Gastroesophageal sphincter (tissue), 4 donors: ENCODE measurements around the gene IPO9. TPM values are rescaled to one million over a fixed set of nuclear protein-coding genes. Genes with fewer than 3 reads are reported as not detected.
"Not testable (repeated sequence)": the region's sequence is repeated elsewhere in the genome, so short reads cannot be mapped to it uniquely, and the experiment has no call there.

ENCODE experiments used
- ATAC-seq: fragments of 150-250 bp; one replicate; pipeline ENCODE4 v1.9.1; 2016; ENCODE audit warnings: mild to moderate bottlenecking, moderate library complexity
- H3K27ac ChIP-seq, 4 donors: fragments of 200-600 bp; sonication (generic) in 3 of 4; 1 replicate in 3 of 4; 2 replicates in 1 of 4; pipeline ENCODE4 v1.5.1; 2016 to 2019
- H3K27me3 ChIP-seq: fragments of 200-600 bp; sonication (generic); one replicate; pipeline ENCODE4 v1.5.1; 2019
- H3K36me3 ChIP-seq, 2 donors: fragments of 200-600 bp; sonication (generic); one replicate each; pipeline ENCODE4 v1.5.1; 2019; ENCODE audit warnings: control low read depth in 1 of 2
- H3K4me1 ChIP-seq, 3 donors: fragments of 200-600 bp; sonication (generic); 1 replicate in 2 of 3; 2 replicates in 1 of 3; pipeline ENCODE4 v1.5.1; 2016 to 2019; ENCODE audit warnings: control low read depth in 2 of 3
- H3K4me3 ChIP-seq, 2 donors: fragments of 200-600 bp; sonication (generic); one replicate each; pipeline ENCODE4 v1.5.1; 2019; ENCODE audit warnings: mild to moderate bottlenecking in 1 of 2, moderate library complexity in 1 of 2
- H3K9me3 ChIP-seq, 3 donors: fragments of 200-600 bp; sonication (generic); one replicate each; pipeline ENCODE4 v1.5.1; 2017 to 2019; ENCODE audit warnings: control low read depth in 2 of 3
- EP300 ChIP-seq: sonication (generic); formaldehyde crosslinking; IDR thresholded peaks from one replicate; pipeline ENCODE4 v1.6.1; 2017; ENCODE audit warnings: antibody characterized with exemption, mild to moderate bottlenecking
- POLR2A ChIP-seq, 2 donors: fragments of 450-650 bp; IDR thresholded peaks; one replicate each; pipeline ENCODE4 v1.6.1; 2017; ENCODE audit warnings: antibody characterized with exemption in 2 of 2, mild to moderate bottlenecking in 2 of 2, moderate library complexity in 1 of 2
- POLR2AphosphoS5 ChIP-seq: sonication (generic); formaldehyde crosslinking; IDR thresholded peaks from one replicate; pipeline ENCODE4 v1.6.1; 2017; ENCODE audit warnings: antibody characterized with exemption
- WGBS, 2 donors: methylation state at CpG; one replicate each; pipeline ENCODE4 v1.1.5; 2018; ENCODE audit warnings: low coverage in 1 of 2; 5-methylcytosine and 5-hydroxymethylcytosine counted together
- total RNA-seq, 4 donors: library from RNA; depleted of rRNA; stranded (reverse); fragments of >200 nt; gene quantifications; one replicate each; pipeline ENCODE4 v1.1.0, GENCODE V29; 2016
- TF ChIP-seq, protein P1 (sequence below), 4 experiments: fragments of 200-600 bp in 2 of 4; fragments of 450-650 bp in 2 of 4; sonication (generic) in 1 of 4; IDR thresholded peaks; one replicate each; pipeline ENCODE4 v1.5.1; 2017 to 2019; ENCODE audit warnings: antibody characterized with exemption in 4 of 4, mild to moderate bottlenecking in 2 of 4, moderate library complexity in 2 of 4

IPO9 gene
- total RNA-seq, 4 donors from 2014 or later = 21.6 to 30.7 (median 26.5) TPM

DNA sequence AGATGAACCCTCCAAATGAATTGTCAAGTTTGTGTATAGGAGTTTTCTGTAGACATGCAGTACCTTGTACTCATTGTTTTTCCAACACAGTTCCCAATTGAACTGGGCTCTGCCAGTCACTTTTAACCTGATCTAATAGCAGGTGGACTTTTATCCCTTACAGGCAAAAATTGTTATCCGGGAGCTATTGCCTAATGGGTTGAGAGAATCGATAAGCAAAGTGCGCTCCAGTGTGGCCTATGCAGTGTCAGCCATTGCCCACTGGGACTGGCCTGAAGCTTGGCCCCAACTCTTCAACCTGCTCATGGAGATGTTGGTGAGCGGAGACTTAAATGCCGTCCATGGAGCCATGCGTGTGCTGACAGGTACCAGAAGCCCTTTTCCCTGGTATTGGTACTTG lies 19.3 kb downstream of the IPO9 start:
- peak overlapping the region in 1 of 4 donors; percentile 10 for H3K27ac ChIP-seq
- H3K9me3 ChIP-seq = no peaks in the 10 kb centered on the region
- TF ChIP-seq POLR2AphosphoS5 (no peak), EP300 (no peak), POLR2A (IDR thresholded peaks at IDR 0.05) (no peak)
- TF ChIP-seq, protein P1, sequence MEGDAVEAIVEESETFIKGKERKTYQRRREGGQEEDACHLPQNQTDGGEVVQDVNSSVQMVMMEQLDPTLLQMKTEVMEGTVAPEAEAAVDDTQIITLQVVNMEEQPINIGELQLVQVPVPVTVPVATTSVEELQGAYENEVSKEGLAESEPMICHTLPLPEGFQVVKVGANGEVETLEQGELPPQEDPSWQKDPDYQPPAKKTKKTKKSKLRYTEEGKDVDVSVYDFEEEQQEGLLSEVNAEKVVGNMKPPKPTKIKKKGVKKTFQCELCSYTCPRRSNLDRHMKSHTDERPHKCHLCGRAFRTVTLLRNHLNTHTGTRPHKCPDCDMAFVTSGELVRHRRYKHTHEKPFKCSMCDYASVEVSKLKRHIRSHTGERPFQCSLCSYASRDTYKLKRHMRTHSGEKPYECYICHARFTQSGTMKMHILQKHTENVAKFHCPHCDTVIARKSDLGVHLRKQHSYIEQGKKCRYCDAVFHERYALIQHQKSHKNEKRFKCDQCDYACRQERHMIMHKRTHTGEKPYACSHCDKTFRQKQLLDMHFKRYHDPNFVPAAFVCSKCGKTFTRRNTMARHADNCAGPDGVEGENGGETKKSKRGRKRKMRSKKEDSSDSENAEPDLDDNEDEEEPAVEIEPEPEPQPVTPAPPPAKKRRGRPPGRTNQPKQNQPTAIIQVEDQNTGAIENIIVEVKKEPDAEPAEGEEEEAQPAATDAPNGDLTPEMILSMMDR (IDR thresholded peaks at IDR 0.05) = no peak
- no peak for ATAC-seq
- no peak overlapping the region for H3K4me3 ChIP-seq
- peaks cover 2 to 50% of the 10 kb centered on the region in 2 donors for H3K36me3 ChIP-seq
- no peaks in the 10 kb centered on the region for H3K27me3 ChIP-seq
- peaks cover 4 to 28% (median 8%) of the 10 kb centered on the region in 3 donors for H3K4me1 ChIP-seq
- WGBS, 2 donors = 92 to 100% methylated on average over 1 to 5 of the region's 6 CpGs

DNA sequence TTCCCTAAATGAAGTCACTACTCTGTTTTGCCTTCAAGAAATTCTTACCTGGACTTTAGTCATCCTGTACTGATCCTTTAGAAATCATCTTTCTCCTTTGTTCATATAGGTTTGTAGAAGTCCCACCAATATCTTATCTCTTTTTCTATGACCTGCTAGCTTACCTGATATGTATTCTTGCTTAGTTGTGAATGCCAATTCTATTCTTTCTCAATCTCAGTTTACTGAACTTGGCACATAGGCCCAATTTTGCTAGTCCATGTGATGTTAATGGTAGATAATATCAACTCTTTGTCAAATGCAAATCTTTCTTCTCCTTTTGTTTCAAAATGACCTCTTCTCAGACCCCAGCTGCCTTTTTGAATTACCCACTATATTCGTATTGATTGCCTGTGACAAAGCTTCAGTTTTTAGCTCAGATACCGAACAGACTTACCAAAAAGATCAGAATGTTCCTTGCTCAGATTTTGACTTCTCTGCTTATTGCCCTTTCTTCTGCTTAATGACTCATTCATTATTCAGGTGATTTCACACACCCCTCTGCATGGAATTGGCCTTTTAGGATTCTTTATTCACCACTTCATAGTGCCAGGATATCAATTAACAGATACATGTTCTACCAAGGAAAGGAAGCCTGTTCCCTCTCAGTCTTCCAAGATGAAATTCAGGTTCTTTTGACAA lies 20.6 kb downstream of the IPO9 start:
- Histone ChIP-seq H3K4me1 (peaks cover 4 to 28% (median 8%) of the 10 kb centered on the region in 3 donors), H3K27ac (peak overlapping the region in 3 of 4 donors; percentile 67 to 74 (median 72)), H3K9me3 (no peaks in the 10 kb centered on the region), H3K4me3 (no peak overlapping the region), H3K36me3 (peaks cover 2 to 63% of the 10 kb centered on the region in 2 donors), H3K27me3 (no peaks in the 10 kb centered on the region)
- no peak for TF ChIP-seq POLR2A (IDR thresholded peaks at IDR 0.05)
- TF ChIP-seq POLR2AphosphoS5 = peak; percentile 34
- peak; percentile 31 for ATAC-seq
- WGBS, 2 donors = 53 to 60% methylated on average over 2 of the region's 2 CpGs

DNA sequence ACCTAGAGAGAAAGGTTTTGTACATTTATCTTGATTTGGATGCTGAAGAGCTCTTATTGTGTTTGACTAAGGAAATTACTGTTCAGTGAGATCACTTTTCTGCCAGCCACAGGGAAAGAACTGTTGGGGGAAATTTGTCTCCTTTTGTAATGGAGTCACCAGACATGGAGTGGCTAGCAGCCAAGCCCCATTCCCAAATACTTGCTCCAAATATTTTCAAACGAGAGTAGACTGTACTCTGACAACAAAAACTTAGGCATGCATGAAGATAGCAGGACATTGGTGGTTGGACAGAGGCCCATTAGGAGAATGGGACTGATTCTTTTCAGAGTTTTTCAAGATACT lies 21.1 kb downstream of the IPO9 start:
- Histone ChIP-seq H3K36me3 (peaks cover 2 to 68% of the 10 kb centered on the region in 2 donors), H3K27me3 (no peaks in the 10 kb centered on the region), H3K4me3 (no peak overlapping the region), H3K4me1 (peaks cover 4 to 28% (median 8%) of the 10 kb centered on the region in 3 donors), H3K27ac (peak overlapping the region in 3 of 4 donors; percentile 67 to 74 (median 72)), H3K9me3 (no peaks in the 10 kb centered on the region)
- 0% methylated on average over 1 of the region's 1 CpG for WGBS, 2 donors
- TF ChIP-seq, protein P1 (IDR thresholded peaks at IDR 0.05) = no peak
- no peak for TF ChIP-seq POLR2AphosphoS5
- TF ChIP-seq POLR2A (IDR thresholded peaks at IDR 0.05) = no peak
- TF ChIP-seq EP300 = no peak
- peak; percentile 60 for ATAC-seq

DNA sequence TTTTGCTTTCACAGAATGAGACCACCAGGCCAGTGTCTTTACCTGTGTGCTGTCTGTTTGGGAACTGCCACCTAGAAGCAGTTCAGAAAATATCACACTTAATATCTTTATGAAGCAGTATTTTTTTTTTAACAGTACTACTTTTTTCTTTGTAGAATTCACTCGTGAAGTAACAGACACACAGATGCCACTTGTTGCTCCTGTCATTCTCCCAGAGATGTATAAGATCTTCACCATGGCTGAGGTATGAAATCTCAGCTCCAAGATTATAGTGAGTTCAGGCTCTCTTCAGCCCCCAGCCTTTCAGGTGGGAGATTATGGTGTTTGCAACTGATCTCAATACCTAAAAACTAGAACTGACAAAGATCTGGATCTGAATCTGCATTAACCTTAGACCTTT lies 23.0 kb downstream of the IPO9 start:
- ATAC-seq = no peak
- Histone ChIP-seq H3K4me1 (peaks cover 4 to 26% (median 8%) of the 10 kb centered on the region in 3 donors), H3K27ac (no peak overlapping the region), H3K27me3 (no peaks in the 10 kb centered on the region), H3K9me3 (no peaks in the 10 kb centered on the region), H3K36me3 (peaks cover 2 to 87% of the 10 kb centered on the region in 2 donors), H3K4me3 (no peak overlapping the region)
- TF ChIP-seq EP300 = no peak
- TF ChIP-seq, protein P1 (IDR thresholded peaks at IDR 0.05) = no peak
- TF ChIP-seq POLR2A (IDR thresholded peaks at IDR 0.05) = no peak
- no peak for TF ChIP-seq POLR2AphosphoS5
- 75 to 83% methylated on average over 1 of the region's 1 CpG for WGBS, 2 donors

DNA sequence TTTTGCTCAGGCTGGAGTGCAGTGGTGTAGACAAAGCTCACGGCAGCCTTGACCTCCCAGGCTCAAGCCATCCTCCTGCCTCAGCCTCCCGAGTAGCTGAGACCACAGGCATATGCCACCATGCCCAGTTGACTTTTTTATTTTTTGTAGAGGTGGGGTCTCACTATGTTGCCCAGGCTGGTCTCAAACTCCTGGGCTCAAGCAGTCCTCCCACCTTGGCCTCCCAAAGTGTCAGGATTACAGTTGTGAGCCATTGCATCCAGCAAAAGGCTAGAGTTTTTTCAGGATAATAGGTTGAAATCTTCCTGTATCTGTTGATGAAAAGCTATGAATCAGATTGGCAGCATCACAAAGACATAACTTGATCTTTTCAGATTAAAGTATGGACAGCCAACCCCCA lies 27.8 kb downstream of the IPO9 start:
- peaks cover 2 to 100% of the 10 kb centered on the region in 2 donors for H3K36me3 ChIP-seq

DNA sequence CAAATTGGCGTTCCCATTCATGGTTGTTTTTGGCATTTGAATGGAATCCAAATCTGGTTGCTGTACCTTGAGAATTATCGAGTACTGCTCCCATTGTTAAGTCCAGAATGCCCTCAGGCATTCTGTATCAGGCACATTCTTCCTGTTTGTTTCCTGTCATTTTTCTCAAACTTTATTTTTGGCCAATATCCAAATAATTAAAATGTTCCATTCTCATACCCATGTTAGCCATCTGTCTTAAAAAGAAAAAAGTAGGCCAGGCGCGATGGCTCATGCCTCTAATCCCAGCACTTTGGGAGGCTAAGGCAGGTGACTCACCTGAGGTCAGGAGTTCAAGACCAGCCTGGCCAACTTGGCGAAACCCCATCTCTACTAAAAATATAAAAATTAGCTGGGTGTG lies 30.5 kb downstream of the IPO9 start:
- H3K36me3 ChIP-seq = peaks cover 0 to 100% of the 10 kb centered on the region in 2 donors

More for the DNA sequence above, 27.8 kb downstream of the IPO9 start:
- H3K27ac ChIP-seq, ATAC-seq, H3K4me1 ChIP-seq, H3K9me3 ChIP-seq, H3K27me3 ChIP-seq, H3K4me3 ChIP-seq: not testable (repeated sequence)
- WGBS, 2 donors = 92 to 94% methylated on average over 2 of the region's 2 CpGs

More for the DNA sequence above, 30.5 kb downstream of the IPO9 start:
- TF ChIP-seq POLR2A (IDR thresholded peaks at IDR 0.05) = no peak
- TF ChIP-seq, protein P1 (IDR thresholded peaks at IDR 0.05) = no peak
- TF ChIP-seq POLR2AphosphoS5 = no peak
- TF ChIP-seq EP300 = no peak
- WGBS, 2 donors = 74 to 100% methylated on average over 3 to 5 of the region's 5 CpGs
- Histone ChIP-seq H3K27me3 (no peaks in the 10 kb centered on the region), H3K9me3 (no peaks in the 10 kb centered on the region), H3K4me3 (no peak overlapping the region), H3K4me1 (no peaks in the 10 kb centered on the region), H3K27ac (no peak overlapping the region)
- ATAC-seq = no peak
